ENCODE data around the gene MYCBP. TPM values are rescaled to one million over a fixed set of nuclear protein-coding genes. Genes with fewer than 3 reads are reported as not detected.

MYCBP gene
- total and polyA plus RNA-seq, 4 donors, result 7.8 to 21.2 (median 10.3) TPM

DNA sequence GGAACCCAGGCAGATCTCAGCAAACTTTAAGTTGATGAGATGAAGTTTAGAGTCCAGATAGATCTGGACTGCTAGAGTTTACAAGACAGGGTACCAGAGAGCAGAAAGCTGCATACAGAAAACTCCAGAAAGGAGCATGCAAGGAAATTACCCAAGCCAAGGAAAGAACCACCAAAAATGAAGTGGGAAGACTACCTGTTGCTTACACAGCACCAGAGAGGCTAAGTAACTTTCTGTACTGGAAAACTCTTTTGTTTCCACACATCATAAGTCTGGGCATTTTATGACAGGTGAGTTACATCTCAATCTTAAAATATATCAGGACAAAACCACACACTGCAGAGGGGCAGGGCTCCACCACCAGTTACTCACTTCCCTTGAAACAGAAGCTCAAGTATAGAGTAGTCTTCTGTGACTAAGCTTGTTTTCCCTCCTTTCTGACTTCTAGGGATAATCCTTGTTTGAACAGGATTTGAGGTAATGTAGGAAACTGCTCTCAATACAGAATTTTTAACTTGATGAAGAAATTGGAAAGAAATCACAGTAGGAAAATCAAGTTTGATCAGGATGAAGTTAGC lies 25.6 kb upstream of the MYCBP start:
- Histone ChIP-seq H3K27ac (ENCODE audit: low read depth in 1 of 2, low read length in 2 of 2) (no peak overlapping the region), H3K36me3 (ENCODE audit: control insufficient read depth in 4 of 4, insufficient read depth in 3 of 4, low read depth in 1 of 4, low read length in 3 of 4) (no peaks in the 10 kb centered on the region), H3K9me3 (ENCODE audit: control insufficient read depth in 4 of 4, low read length in 3 of 4) (no peaks in the 10 kb centered on the region), H3K27me3 (ENCODE audit: control insufficient read depth in 4 of 4, insufficient read depth in 4 of 4, low read length in 3 of 4) (no peaks in the 10 kb centered on the region), H3K4me3 (ENCODE audit: low read depth in 1 of 3, low read length in 3 of 3) (no peak overlapping the region), H3K9ac (ENCODE audit: low read depth in 1 of 2, low read length in 2 of 2) (no peak overlapping the region), H3K4me1 (ENCODE audit: control insufficient read depth in 4 of 4, insufficient read depth in 4 of 4, low read length in 3 of 4) (no peaks in the 10 kb centered on the region)
- DNase-seq (ENCODE audit: low spot score), result no peak
- TF ChIP-seq RAD21 (IDR thresholded peaks at IDR 0.05), result no peak

- no peak for TF ChIP-seq FOXA1 (IDR thresholded peaks at IDR 0.05)
- TF ChIP-seq GABPA (IDR thresholded peaks at IDR 0.05 in 1 of 2, conservative IDR thresholded peaks at IDR 0.05 in 1 of 2), result no peak
- TF ChIP-seq, protein P1, sequence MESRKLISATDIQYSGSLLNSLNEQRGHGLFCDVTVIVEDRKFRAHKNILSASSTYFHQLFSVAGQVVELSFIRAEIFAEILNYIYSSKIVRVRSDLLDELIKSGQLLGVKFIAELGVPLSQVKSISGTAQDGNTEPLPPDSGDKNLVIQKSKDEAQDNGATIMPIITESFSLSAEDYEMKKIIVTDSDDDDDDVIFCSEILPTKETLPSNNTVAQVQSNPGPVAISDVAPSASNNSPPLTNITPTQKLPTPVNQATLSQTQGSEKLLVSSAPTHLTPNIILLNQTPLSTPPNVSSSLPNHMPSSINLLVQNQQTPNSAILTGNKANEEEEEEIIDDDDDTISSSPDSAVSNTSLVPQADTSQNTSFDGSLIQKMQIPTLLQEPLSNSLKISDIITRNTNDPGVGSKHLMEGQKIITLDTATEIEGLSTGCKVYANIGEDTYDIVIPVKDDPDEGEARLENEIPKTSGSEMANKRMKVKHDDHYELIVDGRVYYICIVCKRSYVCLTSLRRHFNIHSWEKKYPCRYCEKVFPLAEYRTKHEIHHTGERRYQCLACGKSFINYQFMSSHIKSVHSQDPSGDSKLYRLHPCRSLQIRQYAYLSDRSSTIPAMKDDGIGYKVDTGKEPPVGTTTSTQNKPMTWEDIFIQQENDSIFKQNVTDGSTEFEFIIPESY (IDR thresholded peaks at IDR 0.05), result no peak
- no peak for TF ChIP-seq RXRA (IDR thresholded peaks at IDR 0.05)
- TF ChIP-seq SP1 (IDR thresholded peaks at IDR 0.05), result no peak
- TF ChIP-seq FOXA2 (IDR thresholded peaks at IDR 0.05), result no peak
- no peak for TF ChIP-seq JUND (IDR thresholded peaks at IDR 0.05)
- no peak for TF ChIP-seq ATF3 (IDR thresholded peaks at IDR 0.05)
- no peak for TF ChIP-seq TAF1 (conservative IDR thresholded peaks at IDR 0.05)
- TF ChIP-seq HNF4A (conservative IDR thresholded peaks at IDR 0.05), result no peak
- TF ChIP-seq, protein P2, sequence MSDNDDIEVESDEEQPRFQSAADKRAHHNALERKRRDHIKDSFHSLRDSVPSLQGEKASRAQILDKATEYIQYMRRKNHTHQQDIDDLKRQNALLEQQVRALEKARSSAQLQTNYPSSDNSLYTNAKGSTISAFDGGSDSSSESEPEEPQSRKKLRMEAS (IDR thresholded peaks at IDR 0.05), result no peak
- TF ChIP-seq HNF4G (IDR thresholded peaks at IDR 0.05), result no peak
- TF ChIP-seq, protein P3, sequence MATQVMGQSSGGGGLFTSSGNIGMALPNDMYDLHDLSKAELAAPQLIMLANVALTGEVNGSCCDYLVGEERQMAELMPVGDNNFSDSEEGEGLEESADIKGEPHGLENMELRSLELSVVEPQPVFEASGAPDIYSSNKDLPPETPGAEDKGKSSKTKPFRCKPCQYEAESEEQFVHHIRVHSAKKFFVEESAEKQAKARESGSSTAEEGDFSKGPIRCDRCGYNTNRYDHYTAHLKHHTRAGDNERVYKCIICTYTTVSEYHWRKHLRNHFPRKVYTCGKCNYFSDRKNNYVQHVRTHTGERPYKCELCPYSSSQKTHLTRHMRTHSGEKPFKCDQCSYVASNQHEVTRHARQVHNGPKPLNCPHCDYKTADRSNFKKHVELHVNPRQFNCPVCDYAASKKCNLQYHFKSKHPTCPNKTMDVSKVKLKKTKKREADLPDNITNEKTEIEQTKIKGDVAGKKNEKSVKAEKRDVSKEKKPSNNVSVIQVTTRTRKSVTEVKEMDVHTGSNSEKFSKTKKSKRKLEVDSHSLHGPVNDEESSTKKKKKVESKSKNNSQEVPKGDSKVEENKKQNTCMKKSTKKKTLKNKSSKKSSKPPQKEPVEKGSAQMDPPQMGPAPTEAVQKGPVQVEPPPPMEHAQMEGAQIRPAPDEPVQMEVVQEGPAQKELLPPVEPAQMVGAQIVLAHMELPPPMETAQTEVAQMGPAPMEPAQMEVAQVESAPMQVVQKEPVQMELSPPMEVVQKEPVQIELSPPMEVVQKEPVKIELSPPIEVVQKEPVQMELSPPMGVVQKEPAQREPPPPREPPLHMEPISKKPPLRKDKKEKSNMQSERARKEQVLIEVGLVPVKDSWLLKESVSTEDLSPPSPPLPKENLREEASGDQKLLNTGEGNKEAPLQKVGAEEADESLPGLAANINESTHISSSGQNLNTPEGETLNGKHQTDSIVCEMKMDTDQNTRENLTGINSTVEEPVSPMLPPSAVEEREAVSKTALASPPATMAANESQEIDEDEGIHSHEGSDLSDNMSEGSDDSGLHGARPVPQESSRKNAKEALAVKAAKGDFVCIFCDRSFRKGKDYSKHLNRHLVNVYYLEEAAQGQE (IDR thresholded peaks at IDR 0.05), result no peak
- TF ChIP-seq CTCF (IDR thresholded peaks at IDR 0.05; ENCODE audit: low read depth, low read length, missing input control), result no peak
- no peak for TF ChIP-seq YY1 (IDR thresholded peaks at IDR 0.05)
- no peak for TF ChIP-seq NR2F2 (IDR thresholded peaks at IDR 0.05)
- TF ChIP-seq RAD21 (IDR thresholded peaks at IDR 0.05), result no peak
- H3K9me3 ChIP-seq (ENCODE audit: control insufficient read depth in 4 of 4, low read length in 3 of 4), result no peaks in the 10 kb centered on the region
- no peaks in the 10 kb centered on the region for H3K36me3 ChIP-seq (ENCODE audit: control insufficient read depth in 4 of 4, insufficient read depth in 3 of 4, low read depth in 1 of 4, low read length in 3 of 4)
- DNase-seq (ENCODE audit: low spot score), result no peak
- H3K4me3 ChIP-seq (ENCODE audit: low read depth in 1 of 3, low read length in 3 of 3), result no peak overlapping the region
- no peak overlapping the region for H3K9ac ChIP-seq (ENCODE audit: low read depth in 1 of 2, low read length in 2 of 2)
- no peak overlapping the region for H3K27ac ChIP-seq (ENCODE audit: low read depth in 1 of 2, low read length in 2 of 2)
- H3K27me3 ChIP-seq (ENCODE audit: control insufficient read depth in 4 of 4, insufficient read depth in 4 of 4, low read length in 3 of 4), result no peaks in the 10 kb centered on the region
- 95% methylated on average over 2 of the region's 2 CpGs for WGBS
- no peaks in the 10 kb centered on the region for H3K4me1 ChIP-seq (ENCODE audit: control insufficient read depth in 4 of 4, insufficient read depth in 4 of 4, low read length in 3 of 4)
Observed at GRCh38 chr1:38896169-38896568, 23.0 kb upstream of the MYCBP start.

All from liver (tissue), 9 donors.